Measurements from ENCODE around the gene NPAS1. TPM values are rescaled to one million over a fixed set of nuclear protein-coding genes. Genes with fewer than 3 reads are reported as not detected.

NPAS1 gene
- total RNA-seq, 2 experiments from 2014 or later: 0.59 to 0.65 TPM

DNA sequence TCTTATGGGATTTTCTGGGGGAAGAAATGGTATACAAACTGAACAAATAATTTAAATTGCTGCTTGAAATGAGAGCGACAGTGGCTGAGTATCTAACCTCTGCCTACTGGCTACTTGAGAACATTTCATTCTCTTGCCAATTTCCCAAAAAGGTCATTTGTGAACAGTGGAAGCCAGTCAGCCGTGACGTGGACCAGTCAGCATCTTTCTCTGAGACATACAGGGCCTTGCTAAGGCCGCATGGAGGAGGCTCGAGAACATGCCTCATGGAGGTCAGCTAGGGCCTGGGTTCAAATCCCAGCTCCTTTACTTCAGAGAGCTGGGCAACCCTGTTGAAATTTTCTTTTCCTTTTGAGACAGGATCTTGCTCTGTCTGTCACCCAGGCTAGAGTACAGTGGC lies 73.6 kb downstream of the NPAS1 start:
- POLR2A ChIA-PET: interaction anchor here (0.6 to 5.6 kb wide), 4 partner anchors 17 to 55 kb away, joined by 3 to 105 read pairs (median 21); partner anchors contain the start of gene ZC3H4
- CTCF ChIA-PET: interaction anchor here (0.6 to 1.1 kb wide), 4 partner anchors 14 to 133 kb away, joined by 3 to 4 read pairs (median 3); no protein-coding TSS in a partner anchor

DNA sequence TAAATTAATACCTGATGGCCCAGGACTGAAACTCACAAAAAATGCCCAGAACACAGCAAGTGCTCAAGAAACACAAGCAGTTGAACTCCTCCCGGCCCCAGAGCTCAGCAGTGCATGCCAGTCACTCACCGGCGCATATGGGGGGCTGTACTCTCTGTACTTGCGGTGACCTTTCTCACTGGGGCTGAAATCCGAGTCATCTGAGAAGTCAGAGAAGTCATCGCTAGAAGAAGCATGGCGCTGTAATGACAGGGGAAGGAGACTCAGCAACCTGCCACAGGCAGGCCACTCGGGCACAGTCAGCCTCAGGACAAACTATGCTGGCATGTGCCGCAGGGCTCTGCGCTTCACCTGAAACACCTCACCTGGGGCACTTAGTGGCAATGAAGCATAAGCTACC lies 74.2 kb downstream of the NPAS1 start:
- CTCF ChIA-PET: interaction anchor here (0.8 to 1.7 kb wide), 4 partner anchors 14 to 32 kb away, joined by 3 to 17 read pairs (median 4); no protein-coding TSS in a partner anchor
- POLR2A ChIA-PET: interaction anchor here (0.6 to 5.6 kb wide), 4 partner anchors 16 to 54 kb away, joined by 3 to 105 read pairs (median 21); partner anchors contain the start of gene ZC3H4

GRCh38 chr19:47094557-47095475 lies 75.2 kb downstream of the NPAS1 start:
- CTCF ChIA-PET: interaction anchor here (0.5 to 1.7 kb wide), 7 partner anchors 13 to 36 kb away, joined by 3 to 17 read pairs (median 4); partner anchors contain the start of genes SAE1 and ZC3H4
- POLR2A ChIA-PET: interaction anchor here (0.6 to 5.6 kb wide), 6 partner anchors 15 to 132 kb away, joined by 3 to 105 read pairs (median 4); partner anchors contain the start of gene ZC3H4

Other genes with a start within 250 kb of the NPAS1 start
- gene SLC1A5, start 231.2 kb upstream of the NPAS1 start, total RNA-seq: 100 to 1,000 TPM; 438 to 447 TPM
- 100 to 1,000 TPM; 117 TPM for gene AP2S1, start 169.0 kb upstream of the NPAS1 start, total RNA-seq
- 10 to 100 TPM; 22.9 to 23.4 TPM for gene ARHGAP35, start 158.8 kb upstream of the NPAS1 start, total RNA-seq
- 10 to 100 TPM; 55.9 to 62.2 TPM for gene TMEM160, start 28.8 kb downstream of the NPAS1 start, total RNA-seq
- gene ZC3H4, start 93.9 kb downstream of the NPAS1 start, total RNA-seq: 10 to 100 TPM; 87.8 to 88.4 TPM
- gene SAE1, start 111.0 kb downstream of the NPAS1 start, total RNA-seq: 100 to 1,000 TPM; 152 to 158 TPM
- gene BBC3, start 211.4 kb downstream of the NPAS1 start, total RNA-seq: 10 to 100 TPM; 14.6 to 15.5 TPM
- 10 to 100 TPM; 21.3 to 22.3 TPM for gene CCDC9, start 236.7 kb downstream of the NPAS1 start, total RNA-seq